GM23338 (cell line): ENCODE results near the gene ARHGEF25. TPM values are rescaled to one million over a fixed set of nuclear protein-coding genes. Genes with fewer than 3 reads are reported as not detected.

ENCODE experiments used
- ATAC-seq: fragments of 200-7000 bp; cut with Tn5 transposase; 3 replicates; pipeline ENCODE4 v1.9.1; 2020
- DNase-seq: peaks from one replicate; pipeline ENCODE4 v3.0.0-alpha.2; 2015; ENCODE audit warnings: low spot score
- H2AFZ ChIP-seq: fragments of 200-600 bp; sonication (generic); 2 replicates; pipeline ENCODE4 v1.8.0; 2016; ENCODE audit warnings: antibody characterized with exemption, mild to moderate bottlenecking, moderate library complexity
- H3F3A ChIP-seq: fragments of 200-600 bp; sonication (generic); replicated peaks from 2 replicates; pipeline ENCODE4 v1.8.0; 2017; ENCODE audit warnings: antibody characterized with exemption, mixed run types, low read depth
- H3K27ac ChIP-seq: fragments of 200-600 bp; sonication (generic); 2 replicates; pipeline ENCODE4 v1.6.1; 2016; ENCODE audit warnings: low read depth
- H3K27me3 ChIP-seq: fragments of 200-600 bp; sonication (generic); 2 replicates; pipeline ENCODE4 v1.8.0; 2016; ENCODE audit warnings: mild to moderate bottlenecking, mixed run types, moderate library complexity; ENCODE audit not compliant: insufficient read depth
- H3K36me3 ChIP-seq: fragments of 200-600 bp; sonication (generic); 2 replicates; pipeline ENCODE4 v1.8.0; 2016; ENCODE audit warnings: mild to moderate bottlenecking; ENCODE audit not compliant: insufficient read depth
- H3K4me1 ChIP-seq: fragments of 200-600 bp; sonication (generic); 2 replicates; pipeline ENCODE4 v1.8.0; 2016; ENCODE audit warnings: mild to moderate bottlenecking, moderate library complexity; ENCODE audit not compliant: insufficient read depth
- H3K4me2 ChIP-seq: fragments of 200-600 bp; sonication (generic); 2 replicates; pipeline ENCODE4 v1.7.1; 2017; ENCODE audit warnings: mixed run types
- H3K4me3 ChIP-seq: fragments of 200-600 bp; sonication (generic); 2 replicates; pipeline ENCODE4 v1.6.1; 2016; ENCODE audit warnings: mixed run types
- H3K79me2 ChIP-seq: fragments of 200-600 bp; sonication (generic); replicated peaks from 2 replicates; pipeline ENCODE4 v1.8.0; 2017; ENCODE audit warnings: mild to moderate bottlenecking; ENCODE audit not compliant: insufficient read depth
- H3K9me2 ChIP-seq: fragments of 200-600 bp; sonication (generic); 2 replicates; pipeline ENCODE4 v1.8.0; 2017; ENCODE audit not compliant: insufficient read depth
- H4K20me1 ChIP-seq: fragments of 200-600 bp; sonication (generic); replicated peaks from 2 replicates; pipeline ENCODE4 v1.8.0; 2017; ENCODE audit warnings: mild to moderate bottlenecking; ENCODE audit not compliant: insufficient read depth
- H3K27ac Mint-ChIP-seq: 2 replicates; pipeline ENCODE4 v1.8.0; 2020; ENCODE audit warnings: inconsistent platforms, mild to moderate bottlenecking, moderate library complexity, mixed read lengths
- H3K27me3 Mint-ChIP-seq: 3 replicates; pipeline ENCODE4 v1.8.0; 2022; ENCODE audit warnings: low read depth, mild to moderate bottlenecking, moderate library complexity, mixed read lengths, inconsistent platforms; ENCODE audit not compliant: insufficient read depth, poor library complexity
- H3K36me3 Mint-ChIP-seq: 3 replicates; pipeline ENCODE4 v1.8.0; 2021; ENCODE audit warnings: low read depth, mild to moderate bottlenecking, inconsistent platforms, moderate library complexity, mixed read lengths
- H3K4me1 Mint-ChIP-seq: 3 replicates; pipeline ENCODE4 v1.8.0; 2020; ENCODE audit warnings: mild to moderate bottlenecking, inconsistent platforms, mixed read lengths
- H3K4me3 Mint-ChIP-seq: 3 replicates; pipeline ENCODE4 v1.8.0; 2021; ENCODE audit warnings: moderate library complexity, mild to moderate bottlenecking, inconsistent platforms, mixed read lengths
- H3K9me3 Mint-ChIP-seq: 3 replicates; pipeline ENCODE4 v1.8.0; 2020; ENCODE audit warnings: moderate library complexity, mild to moderate bottlenecking, inconsistent platforms, mixed read lengths
- CTCF ChIP-seq, 2 experiments: fragments of 200-600 bp in 1 of 2; sonication (generic) in 1 of 2; conservative IDR thresholded peaks; 2 replicates each; pipeline versions ENCODE4 v1.5.1 to v1.6.1; 2016 to 2017; ENCODE audit warnings: antibody characterized with exemption in 2 of 2, low read depth in 2 of 2, mild to moderate bottlenecking in 2 of 2, moderate library complexity in 1 of 2
- ETS1 ChIP-seq: IDR thresholded peaks from 2 replicates; pipeline ENCODE4 v1.6.1; 2016; ENCODE audit warnings: antibody characterized with exemption
- JUNB ChIP-seq: IDR thresholded peaks from one replicate; pipeline ENCODE4 v1.6.1; 2016; ENCODE audit warnings: antibody characterized with exemption; ENCODE audit not compliant: unreplicated experiment
- NANOG ChIP-seq: IDR thresholded peaks from 2 replicates; pipeline ENCODE4 v1.6.1; 2016; ENCODE audit warnings: antibody characterized with exemption, borderline replicate concordance
- POLR2AphosphoS5 ChIP-seq: IDR thresholded peaks from 2 replicates; pipeline ENCODE4 v1.6.1; 2016; ENCODE audit warnings: antibody characterized with exemption, low read depth
- STAT1 ChIP-seq: IDR thresholded peaks from one replicate; pipeline ENCODE4 v1.6.1; 2016; ENCODE audit warnings: antibody characterized with exemption; ENCODE audit not compliant: unreplicated experiment
- ZNF114 ChIP-seq: fragments of 250-450 bp; sonication (Bioruptor Pico); IDR thresholded peaks from 2 replicates; pipeline ENCODE4 v1.5.0; 2020; ENCODE audit warnings: mild to moderate bottlenecking, moderate library complexity
- ZNF331 ChIP-seq: fragments of 250-450 bp; sonication (Bioruptor Pico); IDR thresholded peaks from 2 replicates; pipeline ENCODE4 v1.5.0; 2020; ENCODE audit warnings: low read depth, mild to moderate bottlenecking, moderate library complexity
- ZNF462 ChIP-seq: fragments of 250-450 bp; sonication (Bioruptor Pico); IDR thresholded peaks from 2 replicates; pipeline ENCODE4 v1.5.0; 2020; ENCODE audit warnings: mild to moderate bottlenecking, moderate library complexity
- polyA plus RNA-seq: library from polyadenylated mRNA; unstranded; fragments of >200 nt; fragmentation: Nextera tagmentation; extraction: Ambion mirVana; gene quantifications from 2 replicates; pipeline ENCODE4 v1.2.1, GENCODE V29; 2016
- total RNA-seq: library from RNA; depleted of rRNA; stranded (reverse); fragments of >200 nt; shearing (Covaris generic); gene quantifications from 2 replicates; pipeline ENCODE4 v1.2.3, GENCODE V29; 2014

ARHGEF25 gene
- total and polyA plus RNA-seq, 2 experiments from 2014 or later: 0.53 to 10.2 TPM

- no peak for ATAC-seq
- Mint-ChIP-seq H3K27ac (no peak overlapping the region), H3K36me3 (peaks cover 9% of the 10 kb centered on the region; the same call in 2 of the 3 replicates), H3K9me3 (peaks cover 31% of the 10 kb centered on the region; the same call in 2 of the 3 replicates), H3K4me1 (peaks cover 10% of the 10 kb centered on the region), H3K4me3 (no peak overlapping the region), H3K27me3 (peaks cover 10% of the 10 kb centered on the region)
- H3K79me2 ChIP-seq: no peaks in the 10 kb centered on the region
- no peak overlapping the region for H3K27ac ChIP-seq
- no peak overlapping the region for H3K4me2 ChIP-seq
- no peak for TF ChIP-seq ZNF331 (CRISPR knock-in tag)
- TF ChIP-seq STAT1: no peak
- no peak for TF ChIP-seq NANOG
- no peak for TF ChIP-seq POLR2AphosphoS5
- no peak for TF ChIP-seq ZNF462 (CRISPR knock-in tag)
- TF ChIP-seq ZNF114 (CRISPR knock-in tag): no peak
- TF ChIP-seq JUNB: no peak
- TF ChIP-seq CTCF (conservative IDR thresholded peaks at IDR 0.05; ENCODE audit: low read depth in 2 of 2): no peak
- no peak for TF ChIP-seq ETS1
- H3F3A ChIP-seq: no peaks in the 10 kb centered on the region
- peaks cover 17% of the 10 kb centered on the region for H3K4me1 ChIP-seq
- peaks cover 8% of the 10 kb centered on the region for H3K36me3 ChIP-seq
- DNase-seq: no peak
- H3K9me2 ChIP-seq: no peaks in the 10 kb centered on the region
- H3K27me3 ChIP-seq: peaks cover 10% of the 10 kb centered on the region
- H3K4me3 ChIP-seq: no peak overlapping the region
- no peak overlapping the region for H2AFZ ChIP-seq
- no peaks in the 10 kb centered on the region for H4K20me1 ChIP-seq
Measured at GRCh38 chr12:57640175-57641042, 29.2 kb downstream of the ARHGEF25 start.
